ENCODE measurements around the gene CDK10.

CDK10 gene

DNA sequence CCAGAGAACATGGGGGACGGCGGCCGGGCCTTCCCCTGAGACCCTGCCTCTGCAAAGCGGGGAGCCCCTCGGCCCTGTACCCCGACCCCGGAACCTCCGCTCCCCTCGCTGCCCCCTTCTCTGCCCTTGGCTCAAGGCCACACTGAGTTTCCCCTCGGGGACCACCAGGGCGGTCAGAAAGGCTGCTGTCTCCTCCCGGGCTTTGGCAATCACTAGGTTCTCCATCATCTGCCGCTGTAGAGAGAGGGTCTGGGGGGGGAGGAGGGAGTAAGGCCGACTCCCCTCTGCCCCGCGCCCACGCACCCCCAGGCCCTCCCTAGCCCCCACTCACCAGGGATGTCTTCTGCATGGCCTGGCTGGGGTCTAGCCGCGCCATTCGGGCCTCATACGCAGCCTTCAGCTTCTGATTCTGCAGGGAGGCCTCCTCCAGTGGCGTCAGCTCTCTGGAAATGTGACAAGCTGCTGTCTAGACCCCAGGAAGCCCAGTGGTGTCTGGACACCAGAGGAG lies 25.8 kb downstream of the CDK10 start:
- DNase-seq (ENCODE audit: low read depth) = no peak

DNA sequence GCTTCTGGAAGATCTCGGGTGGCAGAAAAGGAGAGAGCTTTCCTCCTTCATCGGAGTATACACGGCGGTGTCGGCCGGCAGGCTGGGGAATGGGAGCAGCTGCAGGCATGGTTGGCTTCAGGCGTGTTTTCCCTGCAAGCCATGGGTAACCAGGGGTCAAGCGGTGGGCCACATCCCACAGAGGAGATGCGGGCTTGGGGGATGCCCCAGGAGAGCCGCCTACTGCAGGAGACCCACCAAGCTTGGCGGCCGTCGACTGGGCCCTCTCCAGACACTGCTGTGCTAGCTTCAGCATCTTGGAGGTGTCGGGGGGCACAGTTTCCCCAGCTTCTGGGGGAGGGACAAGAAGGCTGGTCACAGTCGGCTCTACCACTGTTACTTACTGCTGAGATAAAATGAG lies 30.0 kb downstream of the CDK10 start:
- DNase-seq (ENCODE audit: low read depth) = no peak

- no peak for DNase-seq (ENCODE audit: low read depth)
These were observed 30.6 kb downstream of the CDK10 start for GRCh38 chr16:89716916-89717687.

DNA sequence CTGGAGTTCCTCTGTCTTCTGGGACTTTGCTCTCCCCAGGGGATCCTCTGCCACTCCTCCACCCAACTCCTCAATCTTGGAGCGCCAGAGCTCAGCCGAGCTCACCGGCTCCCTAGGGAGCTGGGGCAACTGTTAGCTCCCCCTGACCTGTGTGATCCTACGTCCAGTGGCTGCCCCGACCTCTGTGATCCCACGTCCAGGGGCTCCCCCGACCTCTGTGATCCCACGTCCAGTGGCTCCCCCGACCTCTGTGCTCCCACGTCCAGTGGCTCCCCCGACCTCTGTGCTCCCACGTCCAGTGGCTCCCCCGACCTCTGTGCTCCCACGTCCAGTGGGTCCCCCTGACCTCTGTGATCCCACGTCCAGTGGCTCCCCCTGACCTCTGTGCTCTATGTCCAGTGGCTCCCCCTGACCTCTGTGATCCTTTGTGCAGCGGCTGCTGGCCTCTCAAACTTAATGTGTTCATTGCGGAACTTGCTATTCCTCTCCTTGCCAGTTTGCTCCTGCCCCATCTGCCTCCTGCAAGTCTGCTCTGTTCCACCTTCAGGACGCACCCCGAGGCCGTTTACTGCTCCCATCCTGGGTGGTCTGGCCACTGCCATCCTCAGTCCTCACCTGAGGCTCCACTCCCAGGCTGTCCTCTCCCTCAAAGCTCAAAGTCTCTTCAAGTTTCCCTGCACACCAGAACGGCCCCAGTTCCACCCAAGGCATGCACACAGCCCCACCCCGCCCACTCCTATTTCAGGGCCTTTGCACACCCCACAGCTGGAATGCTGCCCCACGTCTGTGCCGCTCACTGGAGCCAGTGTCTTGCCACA lies 31.4 kb downstream of the CDK10 start:
- no peak for DNase-seq (ENCODE audit: low read depth)

DNA sequence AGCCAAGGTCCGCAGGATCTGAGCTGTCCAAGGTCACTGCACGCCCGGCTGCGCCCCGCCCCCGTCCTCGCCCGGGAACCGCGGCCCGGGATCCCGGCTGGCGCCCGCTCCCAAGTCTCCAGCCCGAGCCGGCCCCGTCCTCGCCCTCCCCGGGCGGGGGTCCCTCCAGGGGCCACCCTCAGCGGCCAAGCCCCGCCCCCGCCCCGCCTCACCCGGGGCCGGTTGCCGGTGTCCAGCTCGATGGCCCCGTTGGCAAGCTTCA lies 34.0 kb downstream of the CDK10 start:
- no peak for DNase-seq (ENCODE audit: low read depth)

GRCh38 chr16:89720813-89721545 lies 34.5 kb downstream of the CDK10 start, which contains the start of the genes VPS9D1 and ZNF276:
Gene VPS9D1 (minus strand): TSS chr16:89720898. CDS start chr16:89720861, 37 bp downstream.
Gene ZNF276 (plus strand): TSS chr16:89721537. CDS start chr16:89721641, 104 bp downstream.
- peak; percentile 77 for DNase-seq (ENCODE audit: low read depth)

- peak; percentile 79 for DNase-seq (ENCODE audit: low read depth)
These were observed 35.3 kb downstream of the CDK10 start for GRCh38 chr16:89721546-89722391.

DNA sequence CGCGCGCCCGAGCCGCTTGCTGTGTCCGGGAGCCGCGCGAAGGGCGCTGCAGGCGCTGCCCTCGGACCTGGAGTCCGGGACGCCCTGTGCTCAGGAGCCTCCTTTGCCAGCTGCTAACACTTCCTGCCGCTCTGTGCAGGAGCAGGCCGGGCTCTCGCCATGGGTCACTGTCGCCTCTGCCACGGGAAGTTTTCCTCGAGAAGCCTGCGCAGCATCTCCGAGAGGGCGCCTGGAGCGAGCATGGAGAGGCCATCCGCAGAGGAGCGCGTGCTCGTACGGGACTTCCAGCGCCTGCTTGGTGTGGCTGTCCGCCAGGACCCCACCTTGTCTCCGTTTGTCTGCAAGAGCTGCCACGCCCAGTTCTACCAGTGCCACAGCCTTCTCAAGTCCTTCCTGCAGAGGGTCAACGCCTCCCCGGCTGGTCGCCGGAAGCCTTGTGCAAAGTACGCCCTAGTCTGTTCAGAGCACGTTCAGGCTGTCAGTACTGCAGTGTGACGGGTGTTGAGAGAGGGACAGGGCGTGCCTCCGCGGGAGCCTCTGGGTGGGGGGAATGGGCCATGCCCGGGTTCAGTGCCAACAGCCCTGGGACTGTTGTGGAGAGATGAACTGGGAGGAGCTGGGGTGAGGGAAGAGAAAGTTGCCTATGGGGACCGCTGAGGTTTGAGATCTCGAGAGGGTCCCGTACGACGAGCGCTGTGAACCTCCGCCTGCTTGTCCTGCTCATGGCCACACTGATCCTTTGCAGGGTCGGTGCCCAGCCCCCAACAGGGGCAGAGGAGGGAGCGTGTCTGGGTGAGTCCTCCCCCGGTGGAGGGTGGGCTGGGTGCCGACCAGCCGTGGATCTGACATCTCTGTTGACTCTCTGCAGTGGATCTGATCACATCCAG lies 36.1 kb downstream of the CDK10 start:
- peak; percentile 43 for DNase-seq (ENCODE audit: low read depth)

DNA sequence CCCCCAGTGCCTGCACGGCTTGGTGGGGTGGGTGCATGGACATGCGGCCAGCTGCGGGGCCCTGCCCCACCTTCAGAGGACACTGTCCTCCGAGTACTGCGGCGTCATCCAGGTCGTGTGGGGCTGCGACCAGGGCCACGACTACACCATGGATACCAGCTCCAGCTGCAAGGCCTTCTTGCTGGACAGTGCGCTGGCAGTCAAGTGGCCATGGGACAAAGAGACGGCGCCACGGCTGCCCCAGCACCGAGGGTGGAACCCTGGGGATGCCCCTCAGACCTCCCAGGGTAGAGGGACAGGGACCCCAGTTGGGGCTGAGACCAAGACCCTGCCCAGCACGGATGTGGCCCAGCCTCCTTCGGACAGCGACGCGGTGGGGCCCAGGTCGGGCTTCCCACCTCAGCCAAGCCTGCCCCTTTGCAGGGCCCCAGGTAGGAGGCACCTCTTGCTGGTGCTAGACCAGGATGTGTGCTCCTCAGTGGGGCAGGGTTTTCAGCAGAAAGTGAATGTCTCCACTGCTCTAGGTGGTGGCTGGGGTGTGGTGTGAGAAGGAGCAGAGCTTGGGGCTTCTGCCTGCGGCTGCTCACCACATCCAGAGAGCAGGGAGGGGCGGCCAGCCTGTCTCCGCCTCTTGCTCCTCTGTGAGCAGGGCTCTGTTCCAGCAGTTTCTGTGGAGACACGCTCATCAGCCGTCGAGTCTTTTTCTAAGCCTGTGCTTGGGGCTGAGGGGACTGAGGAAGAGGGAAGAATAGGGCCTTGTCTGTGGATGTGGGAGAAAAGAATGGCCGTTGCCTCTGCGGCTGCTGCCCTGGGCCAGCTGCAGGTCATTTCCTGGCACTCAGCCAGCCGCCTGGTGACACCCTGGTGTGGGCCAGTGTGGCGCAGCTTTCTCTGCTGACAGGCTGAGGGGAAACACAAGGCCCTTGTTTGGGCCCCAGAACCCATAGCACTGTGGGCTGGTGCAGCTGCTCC lies 37.1 kb downstream of the CDK10 start:
- peak; percentile 70 for DNase-seq (ENCODE audit: low read depth)

DNA sequence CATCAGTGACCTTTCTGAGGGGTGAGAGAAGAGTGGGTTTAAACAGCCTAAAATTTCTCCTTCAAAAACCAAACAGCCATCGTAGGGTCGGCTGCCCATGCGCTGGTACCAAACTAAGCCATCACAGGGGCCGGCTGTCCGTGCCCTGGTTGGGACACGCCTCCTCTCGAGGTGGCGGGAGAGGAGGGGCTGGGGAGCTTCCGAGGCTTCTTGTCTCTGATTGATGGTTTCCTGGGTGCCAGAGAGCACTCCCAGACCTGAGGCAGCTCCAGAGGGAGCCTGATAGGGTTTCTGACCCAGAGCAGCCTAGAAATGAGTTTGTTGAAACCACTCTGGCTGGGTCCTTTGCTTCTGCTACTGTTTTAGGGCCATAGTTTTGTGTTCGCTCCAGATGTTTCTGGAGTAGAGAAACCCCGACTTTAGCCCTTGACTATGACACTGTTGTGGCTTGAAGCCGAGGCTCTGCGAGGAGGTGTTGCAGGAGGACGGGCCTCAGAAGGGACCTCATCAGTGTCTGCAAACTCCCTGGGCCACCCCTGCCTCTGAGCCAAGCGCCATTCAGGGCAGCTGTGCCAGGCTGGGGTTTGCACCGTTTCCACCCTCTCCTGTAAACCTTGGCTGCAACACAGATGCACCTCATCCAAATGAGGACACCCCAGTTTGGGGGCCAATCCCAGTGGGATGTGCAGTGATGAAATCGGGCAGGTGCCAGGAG lies 41.1 kb downstream of the CDK10 start:
- DNase-seq (ENCODE audit: low read depth) = no peak

DNA sequence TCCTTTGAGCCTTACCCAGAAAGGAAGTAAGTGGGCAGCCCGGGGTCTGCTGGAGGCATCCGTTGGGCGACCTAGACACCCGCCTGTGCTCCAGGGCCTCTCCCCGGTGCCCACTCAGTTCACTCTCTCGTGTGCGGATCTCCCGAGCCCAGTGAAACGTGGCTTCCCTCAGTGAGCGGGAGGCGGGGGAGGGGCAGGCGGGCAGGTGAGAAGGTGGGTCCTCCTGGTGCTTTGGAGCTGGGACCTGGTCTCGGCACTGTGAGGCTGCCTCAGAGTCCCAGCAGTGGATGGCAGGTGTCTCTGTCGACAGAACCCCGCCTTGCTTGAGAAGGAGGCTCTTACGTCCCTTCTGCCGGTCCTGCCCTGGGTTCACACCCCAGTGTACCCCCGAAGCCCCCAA lies 42.8 kb downstream of the CDK10 start:
- DNase-seq (ENCODE audit: low read depth) = no peak

DNA sequence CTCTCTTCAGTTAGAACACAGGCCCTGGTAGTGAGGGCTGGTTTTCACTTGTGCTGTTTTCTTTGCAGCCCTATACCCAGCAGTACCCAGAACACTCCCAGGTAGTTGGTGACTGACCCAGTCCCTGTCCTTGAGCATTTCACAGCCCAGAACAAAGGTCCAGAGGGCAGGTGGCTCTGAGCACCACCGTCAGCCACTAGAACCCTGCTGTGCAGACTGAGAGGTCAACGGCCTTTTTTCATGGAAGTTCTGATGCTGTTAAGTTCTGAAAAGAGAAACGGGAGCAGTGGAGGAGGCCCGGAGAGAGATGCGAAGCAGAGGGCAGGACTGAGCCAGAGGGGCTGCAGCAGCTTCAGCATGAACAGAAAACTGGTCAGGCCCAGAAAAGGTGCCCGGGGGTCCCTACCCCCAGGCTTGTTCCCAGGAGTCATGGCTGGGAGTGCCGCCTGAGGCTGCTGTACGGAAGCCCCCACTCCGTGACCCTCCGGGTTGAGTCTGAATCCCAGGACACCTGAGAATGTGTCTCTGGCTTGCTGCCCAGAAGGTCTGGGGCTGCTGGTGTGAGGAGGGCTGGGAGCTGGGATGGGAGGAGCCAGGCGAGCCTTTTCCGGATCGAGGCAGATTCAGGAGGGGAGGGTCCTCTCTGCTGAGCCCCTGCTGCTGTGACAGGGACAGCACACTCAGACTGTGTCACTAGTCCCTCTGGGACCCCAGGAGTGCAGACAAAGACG lies 43.5 kb downstream of the CDK10 start:
- no peak for DNase-seq (ENCODE audit: low read depth)

- DNase-seq (ENCODE audit: low read depth) = no peak
These were observed 44.2 kb downstream of the CDK10 start for GRCh38 chr16:89730610-89731234.

DNA sequence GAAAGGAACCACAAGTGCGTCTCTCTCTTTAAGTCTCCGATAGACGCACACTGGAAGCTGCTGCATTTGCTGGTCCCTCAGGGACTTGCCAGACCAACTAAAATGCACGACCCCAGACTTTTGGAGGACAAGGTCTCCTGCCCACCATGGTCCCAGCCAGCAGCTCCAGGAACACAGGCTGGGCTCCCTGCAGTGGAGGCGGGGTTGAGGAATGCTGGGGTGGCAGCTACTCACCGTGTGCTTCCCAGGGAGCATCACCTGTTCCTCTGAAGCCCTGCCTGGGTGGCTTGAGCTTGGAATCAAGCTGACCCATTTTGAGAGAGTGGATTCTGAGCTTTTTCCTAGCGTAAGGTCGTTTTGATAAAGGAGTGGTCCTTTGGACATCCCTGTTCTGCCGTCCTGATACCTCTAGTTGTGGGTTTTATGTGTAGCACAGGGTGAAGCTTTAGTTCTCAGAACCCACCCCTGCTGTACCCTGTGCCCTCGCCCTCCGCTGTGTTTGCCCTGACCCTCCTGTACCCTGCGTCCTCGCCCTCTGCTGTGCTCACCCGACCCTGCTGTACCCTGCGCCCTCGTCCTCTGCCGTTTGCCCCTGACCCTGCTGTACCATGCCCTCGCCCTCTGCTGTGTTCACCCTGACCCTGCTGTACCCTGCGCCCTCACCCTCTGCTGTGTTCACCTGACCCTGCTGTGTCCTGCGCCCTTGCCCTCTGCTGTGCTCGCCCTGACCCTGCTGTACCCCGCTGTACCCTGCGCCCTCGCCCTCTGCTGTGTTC lies 45.8 kb downstream of the CDK10 start:
- no peak for DNase-seq (ENCODE audit: low read depth)

DNA sequence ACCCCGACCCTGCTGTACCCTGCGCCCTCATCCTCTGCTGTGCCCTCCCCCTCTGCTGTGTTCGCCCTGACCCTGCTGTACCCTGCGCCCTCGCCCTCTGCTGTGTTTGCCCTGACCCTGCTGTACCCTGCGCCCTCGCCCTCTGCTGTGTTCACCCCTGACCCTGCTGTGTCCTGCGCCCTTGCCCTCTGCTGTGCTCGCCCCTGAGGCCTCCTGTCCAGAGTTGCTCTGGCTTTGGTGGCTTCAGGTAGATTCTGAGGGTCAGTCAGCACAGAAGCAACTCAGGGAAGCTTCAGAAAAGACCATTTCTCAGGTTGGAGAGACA lies 46.4 kb downstream of the CDK10 start:
- no peak for DNase-seq (ENCODE audit: low read depth)

GRCh38 chr16:89733322-89733721 lies 46.8 kb downstream of the CDK10 start:
- no peak for DNase-seq (ENCODE audit: low read depth)

DNA sequence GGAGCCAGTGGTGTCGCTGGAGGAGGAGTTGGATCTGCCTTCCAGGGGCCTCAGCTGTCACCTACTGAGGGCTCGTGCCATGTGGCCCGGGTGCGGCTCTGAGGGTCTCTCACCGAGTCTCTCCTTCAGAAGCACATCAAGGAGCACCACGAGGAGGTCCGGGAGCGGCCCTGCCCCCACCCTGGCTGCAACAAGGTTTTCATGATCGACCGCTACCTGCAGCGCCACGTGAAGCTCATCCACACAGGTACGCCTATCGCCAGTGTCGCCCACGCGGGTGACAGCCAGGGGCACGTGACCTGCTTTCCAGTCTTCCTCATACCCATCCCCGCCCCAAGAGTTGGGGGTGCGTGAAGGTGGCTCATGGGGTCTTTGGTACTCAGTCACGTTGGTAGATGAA lies 47.3 kb downstream of the CDK10 start:
- DNase-seq (ENCODE audit: low read depth) = no peak

Measured in stimulated activated CD8-positive, alpha-beta memory T cell treated with anti-CD3 and anti-CD28 coated beads, Interleukin-12 subunit alpha, Interleukin-12 subunit beta, amount 100 ng/mL, for 1 hour (primary cell).